ENCODE measurements around the gene UBA52. TPM values are rescaled to one million over a fixed set of nuclear protein-coding genes. Genes with fewer than 3 reads are reported as not detected.

Gene UBA52
- total and polyA plus RNA-seq, 2 of the 13 experiments (the other 11 are each of a cell fraction or from before 2014, with no cell fraction given), result 959 to 1,782 TPM

- peak overlapping the region in 2 of 3 experiments; percentile 10 to 60; a peak in 2 of 6 replicates for H3K4me3 ChIP-seq (replicated peaks in 1 of 3; ENCODE audit: insufficient read depth in 1 of 3, low read depth in 2 of 3, low read length in 3 of 3)
- TF ChIP-seq ZNF687 (CRISPR knock-in tag; IDR thresholded peaks at IDR 0.05) (peak; percentile 54), ZNF768 (CRISPR knock-in tag; IDR thresholded peaks at IDR 0.05) (0 out of 2 replicates have a peak, but pooled peaks have one; percentile 23), ZNF501 (CRISPR knock-in tag; IDR thresholded peaks at IDR 0.05) (0 out of 2 replicates have a peak, but pooled peaks have one; percentile 15), RAD21 (CRISPR knock-in tag; IDR thresholded peaks at IDR 0.05) (peak; percentile 12; the same call in 1 of the 2 replicates), TEAD2 (CRISPR knock-in tag; IDR thresholded peaks at IDR 0.05) (no peak), MXI1 (IDR thresholded peaks at IDR 0.05; ENCODE audit: borderline replicate concordance, low read depth, low read length) (0 out of 3 replicates have a peak, but pooled peaks have one; percentile 13), TOE1 (CRISPR knock-in tag; IDR thresholded peaks at IDR 0.05) (no peak), GFI1 (CRISPR knock-in tag; IDR thresholded peaks at IDR 0.05; ENCODE audit: borderline replicate concordance) (no peak)
- no peaks in the 10 kb centered on the region for H3K36me3 ChIP-seq (replicated peaks in 1 of 2; ENCODE audit: control insufficient read depth in 1 of 2, insufficient read depth in 2 of 2, low read length in 2 of 2)
- peak; percentile 43 for DNase-seq (ENCODE audit: low spot score)
- H3K4me2 ChIP-seq (ENCODE audit: low read depth, low read length), result peak overlapping the region; percentile 63
- H3K9me3 ChIP-seq (ENCODE audit: low read length), result no peaks in the 10 kb centered on the region
- H4K20me1 ChIP-seq (ENCODE audit: insufficient read depth, low read length), result no peaks in the 10 kb centered on the region; the same call in 1 of the 2 replicates
- BruUV-seq (replicated peaks), result no TSS peak
- no peak overlapping the region for H2AFZ ChIP-seq (ENCODE audit: low read length)
- POLR2A ChIA-PET, result interaction anchor here (0.6 to 3.9 kb wide), 6 partner anchors 10 to 48 kb away, joined by 3 to 16 read pairs (median 4); partner anchors contain the start of genes KXD1 and UBA52
- peaks cover 35% of the 10 kb centered on the region for H3K4me1 ChIP-seq (ENCODE audit: insufficient read depth, low read length)
- no peaks in the 10 kb centered on the region; a peak in 1 of 5 replicates for H3K27me3 ChIP-seq (ENCODE audit: control insufficient read depth in 1 of 2, insufficient read depth in 2 of 2, low read length in 2 of 2)
- no peak overlapping the region for H3K27ac ChIP-seq (ENCODE audit: extremely low read length, insufficient read depth, low read length)
- in situ Hi-C loops (cut with HindIII; ENCODE audit: extremely low pct_ligation_motif_present, low pct_unique_long_range_greater_than_20kb) (loop anchor here (10.0 kb wide), 1 partner anchor 49 kb away; no protein-coding TSS in a partner anchor), intact Hi-C loops (cut with micrococcal nuclease; ENCODE audit: unreplicated experiment) (loop anchor here (2.0 to 10.0 kb wide), 4 partner anchors 27 to 239 kb away; partner anchors contain the start of genes JUND and KXD1)
- no peak for FAIRE-seq
- 38% methylated on average over 6 of the region's 9 CpGs for WGBS (ENCODE audit: low lambda C conversion rate)
- H3K79me2 ChIP-seq (ENCODE audit: insufficient read depth, low read length), result peaks cover 27% of the 10 kb centered on the region
- CTCF ChIA-PET (ENCODE audit: low intra/inter-chr PET ratio, low total read pairs), result no interaction called here
- no peak for ATAC-seq
- H3K9ac ChIP-seq (ENCODE audit: insufficient read depth, low read depth, low read length), result peak overlapping the region; percentile 14; the same call in 1 of the 2 replicates
These were observed 47.8 kb upstream of the UBA52 start for GRCh38 chr19:18523841-18524240.
